ENCODE measurements around the gene ALK. TPM values are rescaled to one million over a fixed set of nuclear protein-coding genes. Genes with fewer than 3 reads are reported as not detected.

The ALK gene
- total RNA-seq, 1 experiment from 2014 or later, result 14.7 TPM

DNA sequence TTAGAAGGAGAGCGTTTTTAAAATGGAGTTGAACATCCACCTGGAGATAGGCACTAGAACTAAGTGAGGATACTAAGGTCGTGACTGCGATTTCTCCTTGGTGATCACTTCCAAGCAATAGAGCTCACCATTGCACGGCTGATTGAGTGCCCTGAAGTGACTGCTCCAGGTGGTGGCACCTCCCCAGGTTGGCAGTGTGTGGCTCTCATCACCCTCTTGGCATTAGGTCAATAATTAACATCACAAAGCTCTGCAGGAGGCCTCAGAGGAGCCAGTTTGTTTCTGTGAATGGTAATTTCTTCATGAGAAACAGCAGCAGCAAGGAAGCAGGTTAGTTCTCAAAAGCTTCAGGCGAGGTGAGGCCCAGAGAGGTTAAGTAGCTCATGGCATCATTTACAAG is 546.6 kb downstream of the ALK start:
- POLR2A ChIA-PET (ENCODE audit: low non-redundant PET), result no interaction called here
- H3K9me3 ChIP-seq (ENCODE audit: low read depth, low read length, poor library complexity, severe bottlenecking), result no peaks in the 10 kb centered on the region
- intact Hi-C loops (cut with micrococcal nuclease; ENCODE audit: unreplicated experiment), result no loop called here
- no peaks in the 10 kb centered on the region for H3K27me3 ChIP-seq (replicated peaks; ENCODE audit: insufficient read depth, low read depth, low read length, poor library complexity)
- no peak overlapping the region for H3K27ac ChIP-seq (ENCODE audit: low read depth, low read length, poor library complexity, severe bottlenecking)
- DNase-seq (ENCODE audit: low spot score), result no peak
- BruUV-seq (replicated peaks), result no TSS peak
- TF ChIP-seq, protein P1, sequence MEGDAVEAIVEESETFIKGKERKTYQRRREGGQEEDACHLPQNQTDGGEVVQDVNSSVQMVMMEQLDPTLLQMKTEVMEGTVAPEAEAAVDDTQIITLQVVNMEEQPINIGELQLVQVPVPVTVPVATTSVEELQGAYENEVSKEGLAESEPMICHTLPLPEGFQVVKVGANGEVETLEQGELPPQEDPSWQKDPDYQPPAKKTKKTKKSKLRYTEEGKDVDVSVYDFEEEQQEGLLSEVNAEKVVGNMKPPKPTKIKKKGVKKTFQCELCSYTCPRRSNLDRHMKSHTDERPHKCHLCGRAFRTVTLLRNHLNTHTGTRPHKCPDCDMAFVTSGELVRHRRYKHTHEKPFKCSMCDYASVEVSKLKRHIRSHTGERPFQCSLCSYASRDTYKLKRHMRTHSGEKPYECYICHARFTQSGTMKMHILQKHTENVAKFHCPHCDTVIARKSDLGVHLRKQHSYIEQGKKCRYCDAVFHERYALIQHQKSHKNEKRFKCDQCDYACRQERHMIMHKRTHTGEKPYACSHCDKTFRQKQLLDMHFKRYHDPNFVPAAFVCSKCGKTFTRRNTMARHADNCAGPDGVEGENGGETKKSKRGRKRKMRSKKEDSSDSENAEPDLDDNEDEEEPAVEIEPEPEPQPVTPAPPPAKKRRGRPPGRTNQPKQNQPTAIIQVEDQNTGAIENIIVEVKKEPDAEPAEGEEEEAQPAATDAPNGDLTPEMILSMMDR (conservative IDR thresholded peaks at IDR 0.05; ENCODE audit: low read depth, low read length), result no peak
- no peak for TF ChIP-seq EZH2 (IDR thresholded peaks at IDR 0.05; ENCODE audit: borderline replicate concordance, low read depth, low read length, poor library complexity, severe bottlenecking)
- H3K36me3 ChIP-seq (ENCODE audit: insufficient read depth, low read length, poor library complexity, severe bottlenecking), result no peaks in the 10 kb centered on the region
- no peaks in the 10 kb centered on the region for H3K4me1 ChIP-seq (ENCODE audit: insufficient read depth, low read length, poor library complexity, severe bottlenecking)
- H3K4me3 ChIP-seq (ENCODE audit: low read depth, low read length, poor library complexity, severe bottlenecking), result no peak overlapping the region
- CTCF ChIA-PET, result no interaction called here

DNA sequence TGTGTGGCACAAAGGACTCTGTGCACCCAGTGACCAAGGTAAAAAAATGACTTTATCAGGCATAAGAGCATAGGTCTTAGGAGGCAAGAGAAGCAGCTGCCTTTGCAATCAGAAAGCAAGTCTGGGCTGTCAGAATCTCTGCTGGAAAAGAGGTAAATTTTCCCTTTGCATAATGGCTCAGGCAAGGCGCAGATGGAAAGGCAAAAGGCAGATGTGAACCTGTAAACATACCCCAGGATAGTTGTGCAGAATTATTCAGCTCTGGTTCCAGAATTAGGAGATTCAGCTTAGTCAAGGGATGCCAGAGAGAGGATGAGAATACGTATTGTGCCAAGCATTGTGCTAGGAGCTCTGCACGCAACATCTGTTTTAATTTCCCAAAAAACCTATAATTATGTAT is 547.5 kb downstream of the ALK start:
- no peaks in the 10 kb centered on the region for H3K4me1 ChIP-seq (ENCODE audit: insufficient read depth, low read length, poor library complexity, severe bottlenecking)
- no TSS peak for BruUV-seq (replicated peaks)
- ChIA-PET CTCF (no interaction called here), POLR2A (ENCODE audit: low non-redundant PET) (no interaction called here)
- TF ChIP-seq, protein P1 (conservative IDR thresholded peaks at IDR 0.05; ENCODE audit: low read depth, low read length), result no peak
- no peak for TF ChIP-seq EZH2 (IDR thresholded peaks at IDR 0.05; ENCODE audit: borderline replicate concordance, low read depth, low read length, poor library complexity, severe bottlenecking)
- H3K27ac ChIP-seq (ENCODE audit: low read depth, low read length, poor library complexity, severe bottlenecking), result no peak overlapping the region
- H3K9me3 ChIP-seq (ENCODE audit: low read depth, low read length, poor library complexity, severe bottlenecking), result no peaks in the 10 kb centered on the region
- DNase-seq (ENCODE audit: low spot score), result no peak
- no peaks in the 10 kb centered on the region for H3K27me3 ChIP-seq (replicated peaks; ENCODE audit: insufficient read depth, low read depth, low read length, poor library complexity)
- intact Hi-C loops (cut with micrococcal nuclease; ENCODE audit: unreplicated experiment), result no loop called here
- no peaks in the 10 kb centered on the region for H3K36me3 ChIP-seq (ENCODE audit: insufficient read depth, low read length, poor library complexity, severe bottlenecking)
- H3K4me3 ChIP-seq (ENCODE audit: low read depth, low read length, poor library complexity, severe bottlenecking), result no peak overlapping the region

DNA sequence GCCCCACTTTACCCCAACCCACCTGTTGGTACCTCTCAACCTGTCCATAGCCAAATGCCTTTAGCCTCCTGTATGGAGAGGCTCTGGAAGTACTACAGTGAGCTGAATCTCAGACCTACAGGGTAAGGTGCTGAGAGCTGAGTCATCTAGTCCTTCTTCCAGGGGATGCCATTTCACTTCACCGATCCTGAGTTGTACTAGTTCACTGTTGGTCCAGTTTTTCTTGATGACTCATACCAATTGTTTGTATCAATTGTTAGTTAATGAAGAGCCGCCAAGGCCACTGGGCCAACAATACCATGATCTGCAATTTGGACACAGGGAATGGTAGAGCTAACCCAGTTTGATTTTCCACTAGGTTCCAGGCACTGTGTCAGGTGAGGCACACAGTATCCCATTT is 549.2 kb downstream of the ALK start:
- Histone ChIP-seq H3K36me3 (ENCODE audit: insufficient read depth, low read length, poor library complexity, severe bottlenecking) (no peaks in the 10 kb centered on the region), H3K4me1 (ENCODE audit: insufficient read depth, low read length, poor library complexity, severe bottlenecking) (peaks cover 7% of the 10 kb centered on the region), H3K9me3 (ENCODE audit: low read depth, low read length, poor library complexity, severe bottlenecking) (no peaks in the 10 kb centered on the region), H3K4me3 (ENCODE audit: low read depth, low read length, poor library complexity, severe bottlenecking) (no peak overlapping the region), H3K27me3 (replicated peaks; ENCODE audit: insufficient read depth, low read depth, low read length, poor library complexity) (no peaks in the 10 kb centered on the region), H3K27ac (ENCODE audit: low read depth, low read length, poor library complexity, severe bottlenecking) (no peak overlapping the region)
- no peak for DNase-seq (ENCODE audit: low spot score)
- TF ChIP-seq, protein P1 (conservative IDR thresholded peaks at IDR 0.05; ENCODE audit: low read depth, low read length), result no peak
- no peak for TF ChIP-seq EZH2 (IDR thresholded peaks at IDR 0.05; ENCODE audit: borderline replicate concordance, low read depth, low read length, poor library complexity, severe bottlenecking)
- POLR2A ChIA-PET (ENCODE audit: low non-redundant PET), result no interaction called here
- no TSS peak for BruUV-seq (replicated peaks)
- intact Hi-C loops (cut with micrococcal nuclease; ENCODE audit: unreplicated experiment), result no loop called here
- CTCF ChIA-PET, result no interaction called here

Data from A673 (cell line).